OCI-LY3 (cell line): ENCODE data around the gene LRFN5.

Source experiments
- H2AFZ ChIP-seq: fragments of 200-600, 300-600 bp; shearing (Covaris generic); 2 replicates; pipeline ENCODE4 v1.6.0; 2014; ENCODE audit warnings: antibody characterized with exemption, low read depth, low read length
- H3K27ac ChIP-seq: fragments of 200-600, 300-600 bp; sonication (generic); 2 replicates; pipeline ENCODE4 v1.5.1; 2014; ENCODE audit warnings: mild to moderate bottlenecking, low read length, moderate library complexity, mixed read lengths
- H3K27me3 ChIP-seq: fragments of 200-600, 300-600 bp; sonication (generic); 2 replicates; pipeline ENCODE4 v1.6.1; 2014; ENCODE audit warnings: low read depth, low read length, mixed read lengths
- H3K36me3 ChIP-seq: fragments of 200-600, 300-600 bp; sonication (generic); replicated peaks from 2 replicates; pipeline ENCODE3; 2014; ENCODE audit warnings: low read depth, low read length, mixed read lengths
- H3K4me1 ChIP-seq: fragments of 300-600, 200-600 bp; sonication (generic); 2 replicates; pipeline ENCODE4 v1.6.1; 2014; ENCODE audit warnings: low read length, mixed read lengths
- H3K4me2 ChIP-seq: fragments of 200-600, 300-600 bp; sonication (generic); 2 replicates; pipeline ENCODE4 v1.6.1; 2014; ENCODE audit warnings: low read length, mixed read lengths
- H3K4me3 ChIP-seq: fragments of 300-600, 200-600 bp; sonication (generic); 2 replicates; pipeline ENCODE4 v1.5.1; 2014; ENCODE audit warnings: antibody characterized with exemption, mild to moderate bottlenecking, low read length, moderate library complexity
- H3K79me2 ChIP-seq: fragments of 300-600, 200-600 bp; shearing (Covaris generic); 2 replicates; pipeline ENCODE4 v1.6.1; 2014; ENCODE audit warnings: mild to moderate bottlenecking, low read length, mixed read lengths
- H3K9ac ChIP-seq: fragments of 300-600, 200-600 bp; shearing (Covaris generic); 2 replicates; pipeline ENCODE4 v1.6.0; 2014; ENCODE audit warnings: mild to moderate bottlenecking, low read length, moderate library complexity
- H3K9me3 ChIP-seq: fragments of 200-600, 300-600 bp; shearing (Covaris generic); 2 replicates; pipeline ENCODE4 v1.6.1; 2014; ENCODE audit warnings: low read length, mixed read lengths; ENCODE audit not compliant: insufficient read depth
- H4K20me1 ChIP-seq: fragments of 200-600, 300-600 bp; sonication (generic); 2 replicates; pipeline ENCODE4 v1.6.1; 2016; ENCODE audit warnings: low read length, mixed read lengths; ENCODE audit not compliant: insufficient read depth
- EZH2phosphoT487 ChIP-seq: fragments of 200-600 bp; shearing (Covaris generic); IDR thresholded peaks from 2 replicates; pipeline ENCODE4 v1.6.1; 2018; ENCODE audit warnings: antibody characterized with exemption, mixed run types, low read depth
- TF ChIP-seq, protein P1 (sequence below): fragments of 200-600, 300-600 bp; sonication (generic); IDR thresholded peaks from 2 replicates; pipeline ENCODE4 v1.5.1; 2014; ENCODE audit warnings: antibody characterized with exemption, low read length, low read depth

The LRFN5 gene

DNA sequence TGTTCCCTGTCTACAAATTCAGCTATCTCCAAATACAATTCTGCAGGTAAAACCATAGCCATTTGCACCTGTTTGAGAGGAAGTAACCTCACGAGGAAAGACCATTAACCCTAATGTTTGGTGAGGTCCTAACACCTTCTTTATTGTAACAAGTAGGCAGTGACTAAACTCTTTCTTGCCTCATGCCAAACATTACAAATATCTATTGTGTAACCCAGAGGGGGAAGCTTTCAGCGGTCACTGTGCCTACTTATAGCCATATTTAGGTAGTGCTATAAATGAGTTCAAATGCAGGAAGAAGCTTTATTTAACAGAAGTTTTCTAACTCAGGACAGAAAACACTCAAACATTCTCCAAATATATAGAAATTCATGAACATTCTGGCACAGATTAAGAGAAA lies 252.7 kb downstream of the LRFN5 start:
- no peak overlapping the region for H2AFZ ChIP-seq
- no peaks in the 10 kb centered on the region for H3K27me3 ChIP-seq
- no peaks in the 10 kb centered on the region for H3K4me1 ChIP-seq
- no peaks in the 10 kb centered on the region for H3K79me2 ChIP-seq
- H3K4me3 ChIP-seq, result no peak overlapping the region
- no peaks in the 10 kb centered on the region for H3K9me3 ChIP-seq
- H4K20me1 ChIP-seq, result no peaks in the 10 kb centered on the region
- H3K27ac ChIP-seq, result no peak overlapping the region
- TF ChIP-seq, protein P1, sequence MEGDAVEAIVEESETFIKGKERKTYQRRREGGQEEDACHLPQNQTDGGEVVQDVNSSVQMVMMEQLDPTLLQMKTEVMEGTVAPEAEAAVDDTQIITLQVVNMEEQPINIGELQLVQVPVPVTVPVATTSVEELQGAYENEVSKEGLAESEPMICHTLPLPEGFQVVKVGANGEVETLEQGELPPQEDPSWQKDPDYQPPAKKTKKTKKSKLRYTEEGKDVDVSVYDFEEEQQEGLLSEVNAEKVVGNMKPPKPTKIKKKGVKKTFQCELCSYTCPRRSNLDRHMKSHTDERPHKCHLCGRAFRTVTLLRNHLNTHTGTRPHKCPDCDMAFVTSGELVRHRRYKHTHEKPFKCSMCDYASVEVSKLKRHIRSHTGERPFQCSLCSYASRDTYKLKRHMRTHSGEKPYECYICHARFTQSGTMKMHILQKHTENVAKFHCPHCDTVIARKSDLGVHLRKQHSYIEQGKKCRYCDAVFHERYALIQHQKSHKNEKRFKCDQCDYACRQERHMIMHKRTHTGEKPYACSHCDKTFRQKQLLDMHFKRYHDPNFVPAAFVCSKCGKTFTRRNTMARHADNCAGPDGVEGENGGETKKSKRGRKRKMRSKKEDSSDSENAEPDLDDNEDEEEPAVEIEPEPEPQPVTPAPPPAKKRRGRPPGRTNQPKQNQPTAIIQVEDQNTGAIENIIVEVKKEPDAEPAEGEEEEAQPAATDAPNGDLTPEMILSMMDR, result no peak
- H3K36me3 ChIP-seq, result no peaks in the 10 kb centered on the region
- no peak overlapping the region for H3K9ac ChIP-seq
- no peak overlapping the region for H3K4me2 ChIP-seq

DNA sequence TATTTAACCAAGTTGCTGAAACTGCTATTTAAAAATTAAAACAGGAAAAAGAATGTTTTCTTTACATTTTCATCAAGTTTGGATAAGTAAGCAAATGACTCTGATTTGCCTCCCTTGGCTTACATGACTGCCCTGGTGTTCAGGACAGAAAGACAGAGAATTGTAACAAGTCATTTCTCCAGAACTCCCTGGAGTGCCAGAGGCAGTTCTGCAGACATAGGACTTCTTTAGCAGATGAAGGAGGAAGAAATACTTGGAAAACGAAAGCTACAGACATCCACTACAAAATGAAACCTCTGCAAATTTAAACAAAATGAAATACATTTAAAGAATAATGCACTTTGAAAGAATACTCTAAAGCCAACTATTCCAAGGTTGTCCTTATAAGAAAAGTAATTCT lies 253.9 kb downstream of the LRFN5 start:
- Histone ChIP-seq H3K27me3 (no peaks in the 10 kb centered on the region), H3K4me3 (no peak overlapping the region), H3K4me2 (no peak overlapping the region), H3K9me3 (no peaks in the 10 kb centered on the region), H3K79me2 (no peaks in the 10 kb centered on the region), H3K36me3 (no peaks in the 10 kb centered on the region), H3K27ac (no peak overlapping the region), H3K9ac (no peak overlapping the region), H3K4me1 (no peaks in the 10 kb centered on the region), H2AFZ (no peak overlapping the region), H4K20me1 (no peaks in the 10 kb centered on the region)
- TF ChIP-seq EZH2phosphoT487, result no peak
- TF ChIP-seq, protein P1, result no peak

DNA sequence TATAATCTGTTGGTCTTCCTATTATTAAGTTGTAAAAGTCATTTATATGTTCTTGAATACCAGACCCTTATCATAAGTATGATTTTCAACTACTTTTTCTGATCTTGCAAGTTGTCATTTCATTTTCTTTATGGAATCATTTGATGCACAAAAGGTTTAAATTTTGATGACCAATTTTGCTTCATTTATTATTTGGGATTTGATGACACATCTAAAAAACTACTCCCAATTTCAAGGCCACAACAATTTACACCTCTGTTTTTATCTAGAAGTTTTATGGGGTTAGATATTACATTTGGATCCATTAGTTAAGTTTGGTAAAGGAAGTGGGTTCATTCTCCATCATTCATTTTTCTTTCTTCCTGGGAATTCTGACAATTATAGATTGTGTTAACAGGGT lies 259.2 kb downstream of the LRFN5 start:
- no peak overlapping the region for H3K9ac ChIP-seq
- 0 out of 2 replicates have a peak, but pooled peaks cover 3% of the 10 kb centered on the region for H3K9me3 ChIP-seq
- no peak for TF ChIP-seq EZH2phosphoT487
- TF ChIP-seq, protein P1, result no peak
- no peak overlapping the region for H3K27ac ChIP-seq
- no peaks in the 10 kb centered on the region for H3K4me1 ChIP-seq
- no peaks in the 10 kb centered on the region for H3K79me2 ChIP-seq
- no peak overlapping the region for H2AFZ ChIP-seq
- no peak overlapping the region for H3K4me2 ChIP-seq
- no peaks in the 10 kb centered on the region for H3K36me3 ChIP-seq
- H4K20me1 ChIP-seq, result no peaks in the 10 kb centered on the region
- H3K27me3 ChIP-seq, result no peaks in the 10 kb centered on the region
- H3K4me3 ChIP-seq, result no peak overlapping the region

DNA sequence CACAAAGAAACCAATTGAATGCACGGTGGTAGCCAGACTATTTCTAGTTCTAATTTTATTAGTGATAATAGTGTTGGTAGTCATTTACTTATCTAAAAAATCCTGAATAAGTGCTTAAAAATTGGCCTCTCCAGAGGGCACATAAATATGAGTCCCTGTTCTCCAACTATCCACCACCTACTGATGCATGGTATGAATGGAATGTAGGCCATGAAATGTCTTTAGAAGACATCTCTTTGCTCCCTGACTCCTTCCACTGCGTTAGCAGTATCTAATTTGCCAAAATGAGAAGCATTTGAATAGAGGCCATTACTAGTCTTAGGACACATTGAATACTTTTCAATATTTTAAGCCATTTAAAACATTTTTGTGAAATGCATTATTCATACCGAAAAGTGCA lies 261.7 kb downstream of the LRFN5 start:
- H2AFZ ChIP-seq, result no peak overlapping the region
- H3K4me3 ChIP-seq, result no peak overlapping the region
- no peaks in the 10 kb centered on the region for H3K79me2 ChIP-seq
- 0 out of 2 replicates have a peak, but pooled peaks cover 3% of the 10 kb centered on the region for H3K9me3 ChIP-seq
- H4K20me1 ChIP-seq, result no peaks in the 10 kb centered on the region
- TF ChIP-seq, protein P1, result no peak
- no peak for TF ChIP-seq EZH2phosphoT487
- H3K36me3 ChIP-seq, result no peaks in the 10 kb centered on the region
- no peak overlapping the region for H3K27ac ChIP-seq
- no peaks in the 10 kb centered on the region for H3K27me3 ChIP-seq
- H3K9ac ChIP-seq, result no peak overlapping the region
- no peak overlapping the region for H3K4me2 ChIP-seq
- H3K4me1 ChIP-seq, result no peaks in the 10 kb centered on the region
